SH-SY5Y (cell line): ENCODE results near the gene ZNF516.

ENCODE experiments used
- GATA2 ChIP-seq: IDR thresholded peaks from 2 replicates; pipeline ENCODE4 v1.6.1; 2011; ENCODE audit warnings: mild to moderate bottlenecking, low read depth, low read length
- GATA3 ChIP-seq: IDR thresholded peaks from 2 replicates; pipeline ENCODE4 v1.6.1; 2011; ENCODE audit warnings: low read depth, mild to moderate bottlenecking, low read length, moderate library complexity

GRCh38 chr18:76380127-76380729, 114.8 kb downstream of the ZNF516 start:
- TF ChIP-seq GATA2 (no peak), GATA3 (no peak)
